ENCODE data around the gene LCE3D.

Gene LCE3D

GRCh38 chr1:152539901-152540300 lies 40.4 kb downstream of the LCE3D start (continued):
- TF ChIP-seq, protein P1, sequence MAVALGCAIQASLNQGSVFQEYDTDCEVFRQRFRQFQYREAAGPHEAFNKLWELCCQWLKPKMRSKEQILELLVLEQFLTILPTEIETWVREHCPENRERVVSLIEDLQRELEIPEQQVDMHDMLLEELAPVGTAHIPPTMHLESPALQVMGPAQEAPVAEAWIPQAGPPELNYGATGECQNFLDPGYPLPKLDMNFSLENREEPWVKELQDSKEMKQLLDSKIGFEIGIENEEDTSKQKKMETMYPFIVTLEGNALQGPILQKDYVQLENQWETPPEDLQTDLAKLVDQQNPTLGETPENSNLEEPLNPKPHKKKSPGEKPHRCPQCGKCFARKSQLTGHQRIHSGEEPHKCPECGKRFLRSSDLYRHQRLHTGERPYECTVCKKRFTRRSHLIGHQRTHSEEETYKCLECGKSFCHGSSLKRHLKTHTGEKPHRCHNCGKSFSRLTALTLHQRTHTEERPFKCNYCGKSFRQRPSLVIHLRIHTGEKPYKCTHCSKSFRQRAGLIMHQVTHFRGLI (tag by site-specific recombination; IDR thresholded peaks at IDR 0.05) = no peak
- TF ChIP-seq, protein P2, sequence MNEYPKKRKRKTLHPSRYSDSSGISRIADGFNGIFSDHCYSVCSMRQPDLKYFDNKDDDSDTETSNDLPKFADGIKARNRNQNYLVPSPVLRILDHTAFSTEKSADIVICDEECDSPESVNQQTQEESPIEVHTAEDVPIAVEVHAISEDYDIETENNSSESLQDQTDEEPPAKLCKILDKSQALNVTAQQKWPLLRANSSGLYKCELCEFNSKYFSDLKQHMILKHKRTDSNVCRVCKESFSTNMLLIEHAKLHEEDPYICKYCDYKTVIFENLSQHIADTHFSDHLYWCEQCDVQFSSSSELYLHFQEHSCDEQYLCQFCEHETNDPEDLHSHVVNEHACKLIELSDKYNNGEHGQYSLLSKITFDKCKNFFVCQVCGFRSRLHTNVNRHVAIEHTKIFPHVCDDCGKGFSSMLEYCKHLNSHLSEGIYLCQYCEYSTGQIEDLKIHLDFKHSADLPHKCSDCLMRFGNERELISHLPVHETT (tag by site-specific recombination; IDR thresholded peaks at IDR 0.05) = no peak

- Histone ChIP-seq H3K4me3 (ENCODE audit: low read depth, low read length) (no peak overlapping the region), H3K27ac (ENCODE audit: extremely low read depth, low read depth, low read length) (no peak overlapping the region), H3K36me3 (ENCODE audit: control insufficient read depth in 2 of 2, insufficient read depth in 1 of 2, low read length in 2 of 2) (no peaks in the 10 kb centered on the region), H3K9me3 (ENCODE audit: control insufficient read depth, insufficient read depth, low read depth, low read length) (no peaks in the 10 kb centered on the region), H3K4me1 (ENCODE audit: control insufficient read depth, insufficient read depth, low read length) (no peaks in the 10 kb centered on the region)
- POLR2A ChIA-PET = no interaction called here
- TF ChIP-seq ZNF280D (tag by site-specific recombination; IDR thresholded peaks at IDR 0.05) (no peak), YY2 (tag by site-specific recombination; IDR thresholded peaks at IDR 0.05) (no peak), ZNF561 (tag by site-specific recombination; IDR thresholded peaks at IDR 0.05; ENCODE audit: borderline replicate concordance) (no peak)
- CTCF ChIA-PET = no interaction called here
Observed at GRCh38 chr1:152537496-152537895, 42.8 kb downstream of the LCE3D start.

GRCh38 chr1:152535774-152536173 lies 44.5 kb downstream of the LCE3D start:
- CTCF ChIA-PET = no interaction called here
- Histone ChIP-seq H3K36me3 (ENCODE audit: control insufficient read depth in 2 of 2, insufficient read depth in 1 of 2, low read length in 2 of 2) (no peaks in the 10 kb centered on the region), H3K4me3 (ENCODE audit: low read depth, low read length) (no peak overlapping the region), H3K4me1 (ENCODE audit: control insufficient read depth, insufficient read depth, low read length) (no peaks in the 10 kb centered on the region), H3K9me3 (ENCODE audit: control insufficient read depth, insufficient read depth, low read depth, low read length) (no peaks in the 10 kb centered on the region), H3K27ac (ENCODE audit: extremely low read depth, low read depth, low read length) (no peak overlapping the region)
- TF ChIP-seq ZNF600 (tag by site-specific recombination; IDR thresholded peaks at IDR 0.05) = no peak
- TF ChIP-seq ZSCAN5A (tag by site-specific recombination; IDR thresholded peaks at IDR 0.05) = no peak
- no peak for TF ChIP-seq ZNF202 (tag by site-specific recombination; IDR thresholded peaks at IDR 0.05; ENCODE audit: borderline replicate concordance)
- no peak for TF ChIP-seq ZNF114 (tag by site-specific recombination; IDR thresholded peaks at IDR 0.05)
- TF ChIP-seq REST (tag by site-specific recombination; IDR thresholded peaks at IDR 0.05) = no peak
- no peak for TF ChIP-seq SP3 (tag by site-specific recombination; IDR thresholded peaks at IDR 0.05)
- TF ChIP-seq HIC1 (tag by site-specific recombination; IDR thresholded peaks at IDR 0.05) = no peak
- TF ChIP-seq, protein P1 (tag by site-specific recombination; IDR thresholded peaks at IDR 0.05) = no peak
- TF ChIP-seq SCRT2 (tag by site-specific recombination; IDR thresholded peaks at IDR 0.05) = no peak
- no peak for TF ChIP-seq ZNF394 (tag by site-specific recombination; IDR thresholded peaks at IDR 0.05; ENCODE audit: borderline replicate concordance)
- no peak for TF ChIP-seq ZNF341 (tag by site-specific recombination; IDR thresholded peaks at IDR 0.05; ENCODE audit: low read depth)
- TF ChIP-seq ZNF2 (tag by site-specific recombination; IDR thresholded peaks at IDR 0.05) = no peak
- POLR2A ChIA-PET = no interaction called here

Data from HEK293 (cell line).